Lung microvascular endothelial cell (primary cell): ENCODE results near the gene HAGHL. TPM values are rescaled to one million over a fixed set of nuclear protein-coding genes. Genes with fewer than 3 reads are reported as not detected.

ENCODE experiments used
- DNase-seq, 2 donors: peaks; one replicate each; pipeline versions ENCODE4 v3.0.0 to v3.0.0-alpha.2; 2010; ENCODE audit warnings: low read depth in 2 of 2
- total RNA-seq: library from RNA; depleted of rRNA; stranded (reverse); fragments of >200 nt; gene quantifications from 2 replicates; pipeline ENCODE4 v1.2.1, GENCODE V29; 2014

HAGHL gene
- total RNA-seq, 1 donor from 2014 or later, result 5.4 TPM

- DNase-seq, result no peak
Observed at GRCh38 chr16:707062-707538, 19.8 kb upstream of the HAGHL start.

- DNase-seq, result no peak
Observed at GRCh38 chr16:708019-708418, 18.9 kb upstream of the HAGHL start.

- DNase-seq, result no peak
Observed at GRCh38 chr16:708959-709358, 17.9 kb upstream of the HAGHL start.

- peak; percentile 46 to 69 for DNase-seq
Observed at GRCh38 chr16:709566-710499, 17.1 kb upstream of the HAGHL start.

GRCh38 chr16:710500-711075 lies 16.3 kb upstream of the HAGHL start:
- DNase-seq, result no peak

- DNase-seq, result no peak
Observed at GRCh38 chr16:711084-711483, 15.8 kb upstream of the HAGHL start.

- peak; percentile 67 to 81 for DNase-seq
Observed at GRCh38 chr16:711548-712320, 15.2 kb upstream of the HAGHL start.

- DNase-seq, result peak; percentile 66 to 67
Observed at GRCh38 chr16:712740-713250, 14.1 kb upstream of the HAGHL start.

GRCh38 chr16:714079-714478 lies 12.8 kb upstream of the HAGHL start:
- peak; percentile 30 to 32 for DNase-seq

- peak; percentile 86 to 89 for DNase-seq
Observed at GRCh38 chr16:714558-715476, 12.1 kb upstream of the HAGHL start, which contains the start of gene METRN. METRN (plus strand) TSS chr16:715118; CDS start chr16:715290, 172 bp downstream.

- peak; percentile 34 to 42 for DNase-seq
Observed at GRCh38 chr16:715477-716199, 11.3 kb upstream of the HAGHL start.

- DNase-seq, result peak in 1 of 2 donors; percentile 37
Observed at GRCh38 chr16:716200-716568, 10.7 kb upstream of the HAGHL start.

GRCh38 chr16:716768-717325 lies 10.1 kb upstream of the HAGHL start:
- DNase-seq, result no peak

GRCh38 chr16:717450-718245 lies 9.3 kb upstream of the HAGHL start:
- no peak for DNase-seq

GRCh38 chr16:718389-718788 lies 8.5 kb upstream of the HAGHL start:
- no peak for DNase-seq

GRCh38 chr16:718922-719321 lies 8.0 kb upstream of the HAGHL start:
- no peak for DNase-seq

GRCh38 chr16:719815-720446 lies 7.0 kb upstream of the HAGHL start:
- no peak for DNase-seq

GRCh38 chr16:720447-720989 lies 6.4 kb upstream of the HAGHL start:
- peak in 1 of 2 donors; percentile 45 for DNase-seq
